Measurements from ENCODE around the gene DCP1A.

DNA sequence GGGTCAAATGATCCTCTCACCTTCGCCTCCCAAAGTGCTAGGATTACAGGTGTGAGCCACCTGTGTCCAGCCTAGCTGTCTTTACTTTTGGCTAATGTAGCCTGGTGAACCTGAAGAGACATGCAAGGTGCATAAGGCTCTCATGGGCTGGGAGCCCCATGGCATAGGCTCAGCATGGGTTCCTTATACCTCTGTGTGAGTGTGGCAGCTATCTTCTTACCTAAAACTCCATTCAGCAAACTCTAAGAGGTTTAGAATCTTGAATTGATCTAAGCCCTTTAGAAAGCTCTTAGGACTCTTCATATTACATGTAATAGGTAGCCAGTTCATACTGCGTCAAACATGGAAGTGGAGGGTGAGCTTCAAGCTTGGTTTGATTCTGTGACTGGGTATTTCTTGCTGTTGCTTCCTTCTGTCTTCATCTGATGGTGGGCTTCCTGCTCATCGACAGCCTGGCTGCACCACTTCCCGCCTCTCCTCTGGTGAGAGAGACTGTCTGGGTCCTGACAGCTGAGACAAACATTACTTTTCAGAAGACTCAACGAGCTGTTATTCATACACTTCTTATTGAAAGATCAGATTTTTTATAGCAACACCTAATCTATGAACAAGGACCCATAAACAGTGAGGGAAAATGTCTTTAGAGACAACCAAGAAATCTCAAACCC is 72.3 kb downstream of the DCP1A start:
- TF ChIP-seq, protein P1, sequence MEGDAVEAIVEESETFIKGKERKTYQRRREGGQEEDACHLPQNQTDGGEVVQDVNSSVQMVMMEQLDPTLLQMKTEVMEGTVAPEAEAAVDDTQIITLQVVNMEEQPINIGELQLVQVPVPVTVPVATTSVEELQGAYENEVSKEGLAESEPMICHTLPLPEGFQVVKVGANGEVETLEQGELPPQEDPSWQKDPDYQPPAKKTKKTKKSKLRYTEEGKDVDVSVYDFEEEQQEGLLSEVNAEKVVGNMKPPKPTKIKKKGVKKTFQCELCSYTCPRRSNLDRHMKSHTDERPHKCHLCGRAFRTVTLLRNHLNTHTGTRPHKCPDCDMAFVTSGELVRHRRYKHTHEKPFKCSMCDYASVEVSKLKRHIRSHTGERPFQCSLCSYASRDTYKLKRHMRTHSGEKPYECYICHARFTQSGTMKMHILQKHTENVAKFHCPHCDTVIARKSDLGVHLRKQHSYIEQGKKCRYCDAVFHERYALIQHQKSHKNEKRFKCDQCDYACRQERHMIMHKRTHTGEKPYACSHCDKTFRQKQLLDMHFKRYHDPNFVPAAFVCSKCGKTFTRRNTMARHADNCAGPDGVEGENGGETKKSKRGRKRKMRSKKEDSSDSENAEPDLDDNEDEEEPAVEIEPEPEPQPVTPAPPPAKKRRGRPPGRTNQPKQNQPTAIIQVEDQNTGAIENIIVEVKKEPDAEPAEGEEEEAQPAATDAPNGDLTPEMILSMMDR (IDR thresholded peaks at IDR 0.05): no peak
- no peak for TF ChIP-seq POLR2A (IDR thresholded peaks at IDR 0.05)
